GM12892 (cell line): ENCODE results near the gene PSMC3.

Experiments used
- POLR2A ChIP-seq: IDR thresholded peaks from 2 replicates; pipeline ENCODE4 v1.6.1; 2011; ENCODE audit warnings: low read depth, low read length, control low read depth
- POLR2AphosphoS5 ChIP-seq: IDR thresholded peaks from 2 replicates; pipeline ENCODE4 v1.6.1; 2011; ENCODE audit warnings: low read depth, low read length, control low read depth
- TAF1 ChIP-seq: IDR thresholded peaks from 2 replicates; pipeline ENCODE4 v1.6.1; 2011; ENCODE audit warnings: low read depth, mild to moderate bottlenecking, control low read depth, low read length, borderline replicate concordance

DNA sequence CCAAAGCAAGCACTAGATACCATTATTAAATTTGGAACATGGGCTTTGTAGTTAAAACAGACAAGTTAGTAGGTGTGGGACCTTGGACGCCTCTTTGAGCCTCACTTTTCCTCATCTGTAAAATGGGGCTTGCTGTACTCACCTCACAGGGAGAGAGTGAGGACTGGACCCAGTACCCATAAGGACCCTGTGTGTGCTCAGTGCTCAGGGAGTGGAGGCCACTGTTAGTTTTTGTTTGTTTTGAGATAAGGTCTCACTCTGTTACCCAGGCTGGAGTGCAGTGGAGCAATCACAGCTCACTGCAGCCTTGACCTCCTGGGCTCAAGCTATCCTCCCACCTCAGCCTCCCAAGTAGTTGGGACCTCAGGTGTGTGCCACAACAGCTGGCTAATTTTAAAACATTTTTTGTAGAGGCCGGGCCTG lies 13.8 kb upstream of the PSMC3 start:
- no peak for TF ChIP-seq TAF1
- TF ChIP-seq POLR2A, result no peak
- TF ChIP-seq POLR2AphosphoS5, result no peak
